ENCODE data around the gene AATK.
"Not testable (repeated sequence)": the region's sequence is repeated elsewhere in the genome, so short reads cannot be mapped to it uniquely, and the experiment has no call there.

The AATK gene

GRCh38 chr17:81081222-81082176 is 84.5 kb downstream of the AATK start:
- DNase-seq (ENCODE audit: low spot score in 2 of 2) (no peak), ATAC-seq (replicated peaks; ENCODE audit: extremely low read depth, poor library complexity, severe bottlenecking) (no peak)
- Mint-ChIP-seq H3K9me3 (no peaks in the 10 kb centered on the region), H3K4me3 (no peak overlapping the region), H3K4me1 (no peaks in the 10 kb centered on the region), H3K36me3 (ENCODE audit: insufficient read depth) (no peaks in the 10 kb centered on the region), H3K27ac (ENCODE audit: low read depth) (no peak overlapping the region), H3K27me3 (no peaks in the 10 kb centered on the region)

- no peaks in the 10 kb centered on the region for H3K9me3 Mint-ChIP-seq
Measured at GRCh38 chr17:81080019-81080418, 86.0 kb downstream of the AATK start.

GRCh38 chr17:81078026-81078913 is 87.8 kb downstream of the AATK start:
- H3K27me3 Mint-ChIP-seq; H3K4me3 Mint-ChIP-seq; H3K9me3 Mint-ChIP-seq; H3K27ac Mint-ChIP-seq (ENCODE audit: low read depth); DNase-seq (ENCODE audit: low spot score in 2 of 2); H3K4me1 Mint-ChIP-seq; ATAC-seq (replicated peaks; ENCODE audit: extremely low read depth, poor library complexity, severe bottlenecking); H3K36me3 Mint-ChIP-seq (ENCODE audit: insufficient read depth): not testable (repeated sequence)

More at GRCh38 chr17:81080019-81080418, 86.0 kb downstream of the AATK start:
- DNase-seq (ENCODE audit: low spot score in 2 of 2) (no peak), ATAC-seq (replicated peaks; ENCODE audit: extremely low read depth, poor library complexity, severe bottlenecking) (no peak)
- Mint-ChIP-seq H3K4me3 (no peak overlapping the region), H3K36me3 (ENCODE audit: insufficient read depth) (no peaks in the 10 kb centered on the region), H3K27me3 (no peaks in the 10 kb centered on the region), H3K4me1 (no peaks in the 10 kb centered on the region), H3K27ac (ENCODE audit: low read depth) (no peak overlapping the region)

- H3K27ac Mint-ChIP-seq (ENCODE audit: low read depth): no peak overlapping the region
Measured at GRCh38 chr17:81076141-81076679, 89.8 kb downstream of the AATK start.

GRCh38 chr17:81075307-81075706 is 90.7 kb downstream of the AATK start:
- no peak overlapping the region for H3K4me3 Mint-ChIP-seq
- H3K4me1 Mint-ChIP-seq: no peaks in the 10 kb centered on the region
- no peak for ATAC-seq (replicated peaks; ENCODE audit: extremely low read depth, poor library complexity, severe bottlenecking)
- peaks cover 3% of the 10 kb centered on the region for H3K36me3 Mint-ChIP-seq (ENCODE audit: insufficient read depth)
- no peak overlapping the region for H3K27ac Mint-ChIP-seq (ENCODE audit: low read depth)
- DNase-seq (ENCODE audit: low spot score in 2 of 2): no peak
- no peaks in the 10 kb centered on the region for H3K27me3 Mint-ChIP-seq
- H3K9me3 Mint-ChIP-seq: no peaks in the 10 kb centered on the region

More at GRCh38 chr17:81076141-81076679, 89.8 kb downstream of the AATK start:
- no peak for DNase-seq (ENCODE audit: low spot score in 2 of 2)
- Mint-ChIP-seq H3K36me3 (ENCODE audit: insufficient read depth) (peaks cover 3% of the 10 kb centered on the region), H3K9me3 (no peaks in the 10 kb centered on the region), H3K27me3 (no peaks in the 10 kb centered on the region), H3K4me1 (no peaks in the 10 kb centered on the region), H3K4me3 (no peak overlapping the region)
- no peak for ATAC-seq (replicated peaks; ENCODE audit: extremely low read depth, poor library complexity, severe bottlenecking)

GRCh38 chr17:81074875-81075274 is 91.1 kb downstream of the AATK start:
- ATAC-seq (replicated peaks; ENCODE audit: extremely low read depth, poor library complexity, severe bottlenecking) (no peak), DNase-seq (ENCODE audit: low spot score in 2 of 2) (no peak)
- Mint-ChIP-seq H3K27me3 (no peaks in the 10 kb centered on the region), H3K4me3 (no peak overlapping the region), H3K9me3 (no peaks in the 10 kb centered on the region), H3K36me3 (ENCODE audit: insufficient read depth) (peaks cover 3% of the 10 kb centered on the region), H3K4me1 (no peaks in the 10 kb centered on the region), H3K27ac (ENCODE audit: low read depth) (no peak overlapping the region)

GRCh38 chr17:81073967-81074839 is 91.8 kb downstream of the AATK start:
- Mint-ChIP-seq H3K27me3 (no peaks in the 10 kb centered on the region), H3K27ac (ENCODE audit: low read depth) (no peak overlapping the region), H3K36me3 (ENCODE audit: insufficient read depth) (peaks cover 3% of the 10 kb centered on the region), H3K4me3 (no peak overlapping the region), H3K9me3 (no peaks in the 10 kb centered on the region), H3K4me1 (no peaks in the 10 kb centered on the region)
- DNase-seq (ENCODE audit: low spot score in 2 of 2) (no peak), ATAC-seq (replicated peaks; ENCODE audit: extremely low read depth, poor library complexity, severe bottlenecking) (no peak)

- no peaks in the 10 kb centered on the region for H3K27me3 Mint-ChIP-seq
- H3K4me1 Mint-ChIP-seq: no peaks in the 10 kb centered on the region
- no peak overlapping the region for H3K4me3 Mint-ChIP-seq
- H3K27ac Mint-ChIP-seq (ENCODE audit: low read depth): no peak overlapping the region
- ATAC-seq (replicated peaks; ENCODE audit: extremely low read depth, poor library complexity, severe bottlenecking) (no peak), DNase-seq (ENCODE audit: low spot score in 2 of 2) (no peak)
- H3K9me3 Mint-ChIP-seq: no peaks in the 10 kb centered on the region
- H3K36me3 Mint-ChIP-seq (ENCODE audit: insufficient read depth): peaks cover 3% of the 10 kb centered on the region
Measured at GRCh38 chr17:81071761-81072741, 94.0 kb downstream of the AATK start.

- Mint-ChIP-seq H3K4me3 (no peak overlapping the region), H3K9me3 (no peaks in the 10 kb centered on the region), H3K4me1 (no peaks in the 10 kb centered on the region), H3K27me3 (no peaks in the 10 kb centered on the region), H3K27ac (ENCODE audit: low read depth) (no peak overlapping the region), H3K36me3 (ENCODE audit: insufficient read depth) (peaks cover 3% of the 10 kb centered on the region)
- no peak for ATAC-seq (replicated peaks; ENCODE audit: extremely low read depth, poor library complexity, severe bottlenecking)
- no peak for DNase-seq (ENCODE audit: low spot score in 2 of 2)
Measured at GRCh38 chr17:81070541-81071246, 95.3 kb downstream of the AATK start.

- no peaks in the 10 kb centered on the region for H3K4me1 Mint-ChIP-seq
- H3K27ac Mint-ChIP-seq (ENCODE audit: low read depth): no peak overlapping the region
- DNase-seq (ENCODE audit: low spot score in 2 of 2) (no peak), ATAC-seq (replicated peaks; ENCODE audit: extremely low read depth, poor library complexity, severe bottlenecking) (no peak)
- H3K27me3 Mint-ChIP-seq: no peaks in the 10 kb centered on the region
- H3K4me3 Mint-ChIP-seq: no peak overlapping the region
- H3K9me3 Mint-ChIP-seq: no peaks in the 10 kb centered on the region
- peaks cover 3% of the 10 kb centered on the region for H3K36me3 Mint-ChIP-seq (ENCODE audit: insufficient read depth)
Measured at GRCh38 chr17:81069135-81069645, 96.8 kb downstream of the AATK start.
